ENCODE data around the gene SNX32.

DNA sequence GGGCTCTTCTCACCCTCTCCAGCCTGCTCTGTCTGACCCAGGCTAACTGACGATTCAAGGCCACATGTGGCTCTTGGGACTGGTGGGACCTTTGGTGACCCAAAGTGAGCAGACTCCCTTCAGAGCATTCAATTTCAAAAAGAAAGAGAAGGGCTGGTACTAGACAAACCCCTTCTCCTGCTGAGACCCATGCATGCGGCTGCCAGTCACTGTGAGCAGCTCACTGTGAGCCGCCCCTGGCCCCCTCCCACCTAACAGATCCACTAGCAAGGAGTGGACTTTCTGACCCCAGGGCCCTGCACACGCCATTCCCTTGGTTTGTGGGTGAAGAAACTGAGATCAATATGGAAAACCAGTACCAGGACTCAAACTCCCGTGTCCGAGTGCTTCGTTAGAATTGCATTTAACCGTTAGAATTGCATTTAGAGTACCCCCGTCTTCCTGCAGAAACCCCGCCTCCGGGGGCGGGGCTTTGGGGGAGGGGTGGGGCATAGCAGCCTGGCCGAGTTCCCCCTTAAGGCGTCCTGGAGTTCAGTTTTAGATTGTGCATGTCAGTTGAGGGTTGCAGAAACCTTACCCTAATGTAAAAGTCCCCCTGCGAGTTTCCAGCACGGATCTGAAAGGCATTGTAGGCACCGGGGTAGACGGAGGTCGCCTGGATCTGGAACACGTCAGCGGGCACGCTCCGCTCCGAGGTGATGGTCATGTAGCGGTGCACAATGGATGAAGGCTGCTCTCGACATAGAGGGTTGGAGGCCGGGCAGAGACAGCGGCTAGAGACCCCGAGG, 33.7 kb downstream of the SNX32 start:
- TF ChIP-seq, protein P1, sequence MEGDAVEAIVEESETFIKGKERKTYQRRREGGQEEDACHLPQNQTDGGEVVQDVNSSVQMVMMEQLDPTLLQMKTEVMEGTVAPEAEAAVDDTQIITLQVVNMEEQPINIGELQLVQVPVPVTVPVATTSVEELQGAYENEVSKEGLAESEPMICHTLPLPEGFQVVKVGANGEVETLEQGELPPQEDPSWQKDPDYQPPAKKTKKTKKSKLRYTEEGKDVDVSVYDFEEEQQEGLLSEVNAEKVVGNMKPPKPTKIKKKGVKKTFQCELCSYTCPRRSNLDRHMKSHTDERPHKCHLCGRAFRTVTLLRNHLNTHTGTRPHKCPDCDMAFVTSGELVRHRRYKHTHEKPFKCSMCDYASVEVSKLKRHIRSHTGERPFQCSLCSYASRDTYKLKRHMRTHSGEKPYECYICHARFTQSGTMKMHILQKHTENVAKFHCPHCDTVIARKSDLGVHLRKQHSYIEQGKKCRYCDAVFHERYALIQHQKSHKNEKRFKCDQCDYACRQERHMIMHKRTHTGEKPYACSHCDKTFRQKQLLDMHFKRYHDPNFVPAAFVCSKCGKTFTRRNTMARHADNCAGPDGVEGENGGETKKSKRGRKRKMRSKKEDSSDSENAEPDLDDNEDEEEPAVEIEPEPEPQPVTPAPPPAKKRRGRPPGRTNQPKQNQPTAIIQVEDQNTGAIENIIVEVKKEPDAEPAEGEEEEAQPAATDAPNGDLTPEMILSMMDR (IDR thresholded peaks at IDR 0.05; ENCODE audit: low read length), result no peak
- TF ChIP-seq EZH2 (optimal IDR thresholded peaks at IDR 0.05; ENCODE audit: low read depth, low read length), result no peak
